ENCODE measurements around the gene R3HCC1L.

Gene R3HCC1L

GRCh38 chr10:98169379-98169778 lies 34.9 kb downstream of the R3HCC1L start:
- H3K4me1 ChIP-seq (ENCODE audit: control insufficient read depth, low read length), result peaks cover 67% of the 10 kb centered on the region
- H3K4me2 ChIP-seq (ENCODE audit: low read length), result peak overlapping the region; percentile 74
- H4K20me1 ChIP-seq (ENCODE audit: control insufficient read depth, insufficient read depth, low read depth, low read length), result no peaks in the 10 kb centered on the region
- H3K27ac ChIP-seq (ENCODE audit: low read depth, low read length), result peak overlapping the region; percentile 99
- peaks cover 77% of the 10 kb centered on the region for H3K79me2 ChIP-seq (ENCODE audit: control insufficient read depth, low read length)
- no peaks in the 10 kb centered on the region for H3K9me3 ChIP-seq (ENCODE audit: control insufficient read depth, insufficient read depth, low read length)
- no peaks in the 10 kb centered on the region for H3K27me3 ChIP-seq (ENCODE audit: control insufficient read depth, low read length)
- peaks cover 49% of the 10 kb centered on the region for H3F3A ChIP-seq (ENCODE audit: control insufficient read depth, insufficient read depth)
- no peaks in the 10 kb centered on the region for H3K9me2 ChIP-seq (replicated peaks; ENCODE audit: control insufficient read depth, low read length)
- peaks cover 94% of the 10 kb centered on the region for H3K36me3 ChIP-seq (ENCODE audit: control insufficient read depth, low read length)
- H3K4me3 ChIP-seq (ENCODE audit: low read length), result peak overlapping the region; percentile 65
- TF ChIP-seq CTCF (IDR thresholded peaks at IDR 0.05; ENCODE audit: low read depth, low read length, poor library complexity, severe bottlenecking), result no peak

DNA sequence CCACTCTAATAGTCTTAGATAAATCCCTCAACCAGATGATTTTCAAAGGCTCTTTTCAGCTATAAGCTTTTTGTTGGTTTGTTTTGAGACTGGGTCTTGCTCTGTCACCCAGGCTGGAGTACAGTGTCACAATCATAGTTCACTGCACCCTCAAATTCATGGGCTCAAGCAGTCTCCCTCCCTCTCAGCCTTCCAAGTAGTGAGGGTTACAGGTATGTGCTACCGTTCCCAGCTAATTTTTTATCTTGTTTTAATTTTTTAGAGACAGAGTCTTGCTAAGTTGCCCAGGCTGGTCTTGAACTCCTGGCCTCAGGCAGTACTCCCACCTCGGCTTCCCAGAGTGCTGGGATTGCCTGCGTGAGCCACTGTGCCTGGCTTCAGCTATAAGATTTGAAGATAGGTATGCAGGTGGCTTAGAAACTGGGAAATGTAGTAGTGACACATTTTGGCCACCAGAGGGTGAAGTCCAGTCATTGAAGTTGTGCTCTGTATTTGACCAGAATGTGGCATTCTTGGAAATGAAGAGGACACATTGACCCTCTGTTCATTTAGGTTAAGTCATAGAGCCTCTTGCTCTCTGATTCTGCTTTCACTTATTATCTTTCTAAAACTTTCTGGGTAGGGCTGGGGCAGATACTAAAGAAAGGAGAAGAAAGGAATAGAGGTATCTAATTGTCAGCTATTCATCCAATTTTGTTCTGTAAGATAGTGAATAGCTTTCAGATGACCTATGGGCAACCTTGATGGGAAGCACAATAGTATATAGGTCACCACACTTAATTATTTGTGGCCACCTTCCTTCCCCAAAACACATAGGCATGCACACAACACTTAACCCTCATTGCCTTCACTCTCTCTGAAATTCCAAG lies 36.0 kb downstream of the R3HCC1L start:
- TF ChIP-seq EZH2phosphoT487 (IDR thresholded peaks at IDR 0.05; ENCODE audit: borderline replicate concordance, low read length) (no peak), CTCF (IDR thresholded peaks at IDR 0.05; ENCODE audit: low read depth, low read length, poor library complexity, severe bottlenecking) (peak; percentile 83)
- H3K4me2 ChIP-seq (ENCODE audit: low read length), result peak overlapping the region; percentile 74
- H3F3A ChIP-seq (ENCODE audit: control insufficient read depth, insufficient read depth), result peaks cover 40% of the 10 kb centered on the region
- H3K9me3 ChIP-seq (ENCODE audit: control insufficient read depth, insufficient read depth, low read length), result no peaks in the 10 kb centered on the region
- peaks cover 65% of the 10 kb centered on the region for H3K4me1 ChIP-seq (ENCODE audit: control insufficient read depth, low read length)
- no peaks in the 10 kb centered on the region for H4K20me1 ChIP-seq (ENCODE audit: control insufficient read depth, insufficient read depth, low read depth, low read length)
- peak overlapping the region; percentile 65 for H3K4me3 ChIP-seq (ENCODE audit: low read length)
- H3K79me2 ChIP-seq (ENCODE audit: control insufficient read depth, low read length), result peaks cover 77% of the 10 kb centered on the region
- H3K27me3 ChIP-seq (ENCODE audit: control insufficient read depth, low read length), result no peaks in the 10 kb centered on the region
- H3K36me3 ChIP-seq (ENCODE audit: control insufficient read depth, low read length), result peaks cover 94% of the 10 kb centered on the region
- peak overlapping the region; percentile 99 for H3K27ac ChIP-seq (ENCODE audit: low read depth, low read length)
- no peaks in the 10 kb centered on the region for H3K9me2 ChIP-seq (replicated peaks; ENCODE audit: control insufficient read depth, low read length)

DNA sequence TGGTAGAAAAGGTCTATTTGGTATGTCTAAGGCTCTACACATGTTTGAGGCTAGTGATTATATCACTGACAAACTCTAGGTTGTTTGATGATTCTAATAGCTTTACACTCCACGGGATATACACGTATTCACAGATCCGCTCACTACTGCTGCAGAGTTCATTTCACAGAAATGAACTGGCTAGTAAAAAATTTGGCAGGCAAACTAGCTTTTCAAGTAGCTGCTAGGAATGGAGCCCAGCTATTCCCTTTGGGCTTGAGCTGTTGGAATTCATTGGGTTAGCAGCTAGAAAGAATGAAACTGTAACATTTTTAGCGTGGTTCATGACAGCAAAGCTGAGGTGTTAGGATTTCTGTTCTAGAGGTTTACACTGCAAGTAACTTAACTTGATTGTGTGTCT lies 37.6 kb downstream of the R3HCC1L start:
- Histone ChIP-seq H3K79me2 (ENCODE audit: control insufficient read depth, low read length) (peaks cover 81% of the 10 kb centered on the region), H3K4me1 (ENCODE audit: control insufficient read depth, low read length) (peaks cover 49% of the 10 kb centered on the region), H3K27ac (ENCODE audit: low read depth, low read length) (no peak overlapping the region), H3K36me3 (ENCODE audit: control insufficient read depth, low read length) (peaks cover 90% of the 10 kb centered on the region), H3K4me3 (ENCODE audit: low read length) (no peak overlapping the region), H3K4me2 (ENCODE audit: low read length) (no peak overlapping the region), H3K9me3 (ENCODE audit: control insufficient read depth, insufficient read depth, low read length) (no peaks in the 10 kb centered on the region), H3F3A (ENCODE audit: control insufficient read depth, insufficient read depth) (peaks cover 26% of the 10 kb centered on the region), H3K9me2 (replicated peaks; ENCODE audit: control insufficient read depth, low read length) (no peaks in the 10 kb centered on the region), H3K27me3 (ENCODE audit: control insufficient read depth, low read length) (no peaks in the 10 kb centered on the region), H4K20me1 (ENCODE audit: control insufficient read depth, insufficient read depth, low read depth, low read length) (no peaks in the 10 kb centered on the region)
- TF ChIP-seq EZH2phosphoT487 (IDR thresholded peaks at IDR 0.05; ENCODE audit: borderline replicate concordance, low read length), result no peak
- no peak for TF ChIP-seq CTCF (IDR thresholded peaks at IDR 0.05; ENCODE audit: low read depth, low read length, poor library complexity, severe bottlenecking)

Measured in DOHH2 (cell line).